Left cardiac atrium (tissue), 4 donors: ENCODE results near the gene CCHCR1. TPM values are rescaled to one million over a fixed set of nuclear protein-coding genes. Genes with fewer than 3 reads are reported as not detected.
"Not testable (repeated sequence)": the region's sequence is repeated elsewhere in the genome, so short reads cannot be mapped to it uniquely, and the experiment has no call there.

Source experiments
- ATAC-seq, 2 donors: fragments of 200-7000 bp; cut with Tn5 transposase; one replicate each; pipeline ENCODE4 v1.9.1; 2020; ENCODE audit warnings: mild to moderate bottlenecking in 2 of 2, moderate library complexity in 2 of 2
- DNase-seq: peaks from one replicate; pipeline ENCODE4 v3.0.0-alpha.2; 2020
- intact Hi-C, 2 donors: fragments of 100-400 bp; cut with DNase I; formaldehyde crosslinking; loops; one replicate each; pipeline versions ENCODE4 v1.14.1 to v1.15.1; 2022 to 2023
- total RNA-seq, 2 donors: library from RNA; stranded (reverse); fragmentation: NEBNext Ultra II Directional; extraction: Animal tissue kit (Norgen Biotek cat#: 25700); gene quantifications; one replicate each; pipeline ENCODE4 v1.2.1, GENCODE V29; 2021
- donor health status: DM: no; HTN: yes; CAD: no.
- donor health status: DM: no; HTN: yes; CAD: no; lungs with severe emphysema.
- donor health status: DM: yes; HTN: yes; CAD: no.
- donor health status: Dilated cardiomyopathy.

CCHCR1 gene
- total RNA-seq, 2 donors from 2014 or later, result 10.4 to 11.0 TPM

DNA sequence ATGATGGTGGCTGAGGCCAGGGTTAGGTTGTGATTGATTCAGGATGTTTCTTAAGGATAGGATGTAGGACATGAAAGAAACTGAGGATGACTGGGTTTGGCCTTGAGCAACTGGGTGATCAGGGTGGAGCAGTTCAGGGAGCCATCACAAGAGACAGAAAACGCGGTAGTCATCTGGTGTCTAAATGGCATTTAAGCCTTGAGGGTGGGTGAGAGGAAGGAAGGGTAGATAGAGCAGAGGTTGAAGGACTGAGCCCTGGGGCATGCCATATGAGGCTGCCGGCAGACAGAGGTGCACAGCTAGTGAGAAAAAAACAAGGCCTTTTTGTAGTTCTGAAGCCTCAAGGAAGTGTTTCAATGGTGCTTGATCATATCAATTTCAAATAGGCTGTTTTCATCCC is 11.0 kb upstream of the CCHCR1 start:
- intact Hi-C loops, result no loop called here
- ATAC-seq, result no peak
- no peak for DNase-seq

DNA sequence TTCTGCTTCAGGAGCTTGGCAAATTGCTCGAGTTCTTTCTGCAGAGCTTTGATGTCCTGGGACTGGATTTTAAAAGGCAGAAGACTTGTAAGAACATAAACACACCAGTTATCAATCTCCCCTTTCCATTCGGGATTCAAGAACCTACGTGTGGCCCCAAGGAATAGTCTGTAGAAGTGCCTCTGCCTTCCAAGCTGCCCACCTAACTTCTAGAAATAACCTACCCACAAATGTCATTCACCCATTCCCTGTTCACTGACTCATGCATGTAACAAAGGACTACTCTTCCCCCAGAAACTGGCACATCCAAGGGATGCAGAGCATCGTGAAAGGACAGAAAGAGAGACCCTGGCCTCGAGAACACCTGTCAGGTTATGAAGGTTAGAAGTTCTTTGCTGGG is 8.4 kb upstream of the CCHCR1 start:
- intact Hi-C loops, result no loop called here
- DNase-seq (no peak), ATAC-seq (no peak)

DNA sequence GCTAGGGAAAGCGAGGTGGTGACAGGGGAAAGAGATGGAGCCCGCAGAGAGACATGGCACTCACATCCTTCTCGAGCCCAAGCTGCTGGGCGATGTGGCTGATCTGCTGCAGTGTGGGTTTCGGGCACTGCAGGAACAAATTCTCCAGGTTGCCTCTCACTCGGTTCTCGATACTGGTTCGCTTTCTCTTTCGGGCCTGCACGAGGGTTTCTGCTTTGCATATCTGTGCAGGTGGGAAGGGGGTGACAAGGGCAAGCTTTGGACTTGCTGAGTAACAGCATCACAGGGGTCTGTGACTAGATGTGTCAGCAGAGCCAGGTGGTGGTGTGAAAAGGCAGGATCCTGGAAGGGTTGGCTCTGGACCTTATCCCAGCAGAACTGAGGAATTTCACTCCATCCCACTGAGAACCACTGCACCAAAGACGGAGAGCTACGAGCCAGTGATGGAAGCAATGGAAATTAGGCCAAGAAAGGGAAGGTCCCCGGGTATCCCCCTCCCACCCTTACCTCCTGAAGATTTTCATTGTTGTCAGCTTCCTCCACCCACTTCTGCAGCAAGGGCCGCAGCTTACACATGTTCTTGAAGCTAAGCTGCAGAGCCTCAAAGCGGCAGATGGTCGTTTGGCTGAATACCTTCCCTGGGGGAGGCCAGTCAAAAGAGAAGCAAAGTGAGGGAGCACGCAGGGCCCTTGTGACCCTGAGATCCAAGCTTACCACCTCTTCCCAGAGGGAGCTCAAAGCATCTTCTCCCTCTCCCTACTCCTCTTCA is 7.6 kb upstream of the CCHCR1 start:
- ATAC-seq, DNase-seq, intact Hi-C loops: not testable (repeated sequence)

DNA sequence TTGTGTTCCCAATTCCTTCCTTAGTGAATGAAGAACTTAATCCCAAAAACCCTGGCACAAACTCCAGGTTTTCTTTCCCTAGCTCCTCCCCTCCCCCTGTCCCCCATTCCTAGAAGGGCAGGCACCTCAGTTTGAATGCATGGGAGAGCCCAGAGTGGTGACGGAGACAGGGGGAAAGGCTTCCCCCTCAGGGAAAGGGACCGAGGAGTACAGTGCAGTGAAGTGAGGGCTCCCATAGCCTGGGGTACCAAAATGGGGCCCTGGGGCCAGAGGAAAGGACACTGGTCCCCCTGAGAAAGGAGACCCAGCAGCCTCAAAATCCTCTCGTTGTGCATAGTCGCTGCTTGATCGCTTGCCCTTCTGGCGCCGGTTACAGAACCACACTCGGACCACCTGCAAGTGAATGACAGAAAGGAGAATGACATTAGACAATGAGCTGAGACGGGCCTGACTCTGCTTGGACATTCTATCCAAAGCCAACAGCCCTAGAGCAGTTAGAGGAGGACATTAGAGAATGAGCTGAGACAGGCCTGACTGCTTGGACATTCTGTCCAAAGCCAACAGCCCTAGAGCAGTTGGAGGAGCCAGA is 7.0 kb upstream of the CCHCR1 start:
- ATAC-seq, DNase-seq, intact Hi-C loops: not testable (repeated sequence)

DNA sequence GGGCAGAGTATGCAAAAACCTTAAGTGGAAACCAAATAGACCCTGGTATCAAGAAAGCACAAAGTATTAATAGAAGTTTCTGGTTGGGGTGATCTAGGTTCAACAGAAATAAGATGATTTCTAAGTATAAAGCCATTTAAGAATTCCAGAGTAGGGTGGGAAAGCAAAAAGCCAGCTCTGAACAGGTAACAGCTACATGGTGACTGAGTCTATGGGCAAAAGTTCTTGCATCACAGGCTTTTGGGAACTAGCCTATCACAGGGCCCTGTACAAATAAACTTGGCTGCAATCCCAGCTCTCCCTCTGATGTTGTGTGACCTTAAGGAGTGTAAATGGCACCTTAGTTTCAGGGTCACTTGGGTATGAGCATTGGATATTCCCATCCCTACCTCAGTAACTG is 6.3 kb upstream of the CCHCR1 start:
- ATAC-seq (no peak), DNase-seq (no peak)
- intact Hi-C loops, result no loop called here

DNA sequence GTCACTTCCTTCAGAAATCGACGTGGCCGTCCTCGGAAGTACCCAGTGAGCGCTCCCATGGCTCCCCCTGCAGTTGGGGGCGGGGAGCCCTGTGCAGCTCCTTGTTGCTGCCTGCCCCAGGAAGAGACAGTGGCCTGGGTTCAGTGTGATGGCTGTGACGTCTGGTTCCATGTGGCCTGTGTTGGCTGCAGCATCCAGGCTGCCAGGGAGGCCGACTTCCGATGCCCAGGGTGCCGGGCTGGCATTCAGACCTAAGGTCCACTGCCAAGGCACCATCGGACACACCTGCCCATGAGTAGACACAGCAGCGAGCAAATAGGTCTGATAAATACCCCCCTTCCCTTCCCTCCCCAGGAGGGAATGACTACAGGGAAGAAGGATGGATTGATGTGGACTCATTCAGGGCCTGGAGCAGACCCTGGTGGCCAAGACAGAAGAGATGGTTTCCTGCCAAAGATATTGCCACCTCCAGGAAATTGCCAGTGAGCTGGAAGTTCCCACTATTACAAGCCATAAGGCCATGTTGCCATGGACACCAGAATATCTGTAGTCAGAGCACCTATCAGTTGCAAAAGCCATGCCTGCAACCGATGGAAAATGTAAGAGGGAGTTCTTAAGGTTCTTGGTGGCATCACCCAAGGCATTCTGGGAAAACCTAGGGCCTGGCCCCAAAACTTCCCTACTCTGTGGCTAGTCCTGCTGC is 5.0 kb upstream of the CCHCR1 start:
- intact Hi-C loops, result no loop called here
- ATAC-seq (no peak), DNase-seq (no peak)

DNA sequence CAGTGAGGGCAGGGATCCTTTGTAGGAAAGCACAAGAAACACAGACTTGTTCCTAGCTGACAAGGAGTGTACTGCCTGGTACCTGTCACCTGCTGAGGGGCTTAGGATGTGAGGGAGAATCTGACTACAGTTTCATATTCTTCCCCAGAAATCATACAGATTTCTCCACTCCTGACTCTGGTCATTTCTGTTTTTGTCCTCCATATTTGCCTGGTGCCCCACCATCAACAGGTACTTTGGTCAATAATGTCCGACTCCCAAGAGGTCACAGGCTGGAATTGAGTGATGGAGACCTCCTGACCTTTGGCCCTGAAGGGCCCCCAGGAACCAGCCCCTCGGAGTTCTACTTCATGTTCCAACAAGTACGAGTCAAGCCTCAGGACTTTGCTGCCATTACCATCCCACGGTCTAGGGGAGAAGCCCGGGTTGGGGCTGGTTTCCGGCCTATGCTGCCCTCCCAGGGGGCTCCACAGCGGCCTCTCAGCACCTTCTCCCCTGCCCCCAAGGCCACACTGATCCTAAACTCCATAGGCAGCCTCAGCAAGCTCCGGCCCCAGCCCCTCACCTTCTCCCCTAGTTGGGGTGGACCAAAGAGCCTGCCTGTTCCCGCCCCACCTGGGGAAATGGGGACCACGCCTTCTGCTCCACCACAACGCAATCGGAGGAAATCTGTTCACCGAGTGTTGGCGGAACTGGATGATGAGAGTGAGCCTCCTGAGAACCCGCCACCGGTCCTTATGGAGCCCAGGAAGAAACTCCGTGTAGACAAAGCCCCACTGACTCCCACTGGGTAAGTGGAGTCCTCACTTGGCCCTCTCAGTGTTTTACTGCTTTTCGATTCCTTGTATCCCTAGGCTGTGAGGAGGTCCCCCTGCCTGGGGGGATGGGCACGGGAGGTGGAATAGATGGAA is 3.9 kb upstream of the CCHCR1 start:
- DNase-seq (no peak), ATAC-seq (no peak)
- intact Hi-C loops, result no loop called here

DNA sequence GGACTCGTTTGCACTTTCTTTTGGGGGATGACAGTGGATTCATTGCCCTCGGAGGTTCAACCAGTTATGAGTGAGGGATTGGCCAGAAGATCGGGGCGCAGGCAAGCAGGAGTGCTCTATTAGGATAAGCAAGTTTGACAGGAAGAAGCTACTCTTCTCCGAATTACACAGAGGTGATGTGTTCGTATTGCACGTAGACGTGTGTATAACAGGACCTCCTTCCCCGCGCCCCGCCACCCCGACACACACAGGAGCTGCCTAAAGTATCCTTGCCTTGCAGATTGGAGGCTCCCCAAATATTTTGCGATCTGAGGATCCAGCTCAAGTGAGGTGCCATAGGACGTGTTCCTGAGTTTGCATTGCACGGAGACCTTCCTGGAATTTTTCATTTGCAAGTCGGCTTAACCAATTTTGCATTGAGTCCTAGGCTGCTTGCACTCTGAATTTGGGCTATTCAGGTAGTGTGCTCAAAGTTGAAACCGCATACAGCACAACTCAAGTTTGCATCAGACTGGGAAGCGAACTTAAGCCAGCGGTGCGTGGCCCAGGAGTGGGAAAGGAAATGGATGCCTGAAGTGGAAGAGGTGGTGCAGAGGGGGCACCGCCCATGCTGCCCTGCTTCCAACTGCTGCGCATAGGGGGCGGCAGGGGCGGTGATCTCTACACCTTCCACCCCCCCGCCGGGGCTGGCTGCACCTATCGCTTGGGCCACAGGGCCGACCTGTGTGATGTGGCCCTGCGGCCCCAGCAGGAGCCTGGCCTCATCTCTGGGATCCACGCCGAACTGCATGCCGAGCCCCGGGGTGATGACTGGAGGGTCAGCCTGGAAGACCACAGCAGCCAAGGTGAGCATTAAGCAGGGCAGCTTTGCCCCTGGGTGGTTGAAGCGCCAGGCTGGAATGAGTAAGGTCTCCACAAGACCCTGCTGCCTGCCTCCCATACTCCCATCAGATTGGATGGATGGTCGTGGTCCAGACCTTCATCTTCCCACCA is 1.6 kb upstream of the CCHCR1 start:
- DNase-seq (no peak), ATAC-seq (no peak)
- intact Hi-C loops, result no loop called here

DNA sequence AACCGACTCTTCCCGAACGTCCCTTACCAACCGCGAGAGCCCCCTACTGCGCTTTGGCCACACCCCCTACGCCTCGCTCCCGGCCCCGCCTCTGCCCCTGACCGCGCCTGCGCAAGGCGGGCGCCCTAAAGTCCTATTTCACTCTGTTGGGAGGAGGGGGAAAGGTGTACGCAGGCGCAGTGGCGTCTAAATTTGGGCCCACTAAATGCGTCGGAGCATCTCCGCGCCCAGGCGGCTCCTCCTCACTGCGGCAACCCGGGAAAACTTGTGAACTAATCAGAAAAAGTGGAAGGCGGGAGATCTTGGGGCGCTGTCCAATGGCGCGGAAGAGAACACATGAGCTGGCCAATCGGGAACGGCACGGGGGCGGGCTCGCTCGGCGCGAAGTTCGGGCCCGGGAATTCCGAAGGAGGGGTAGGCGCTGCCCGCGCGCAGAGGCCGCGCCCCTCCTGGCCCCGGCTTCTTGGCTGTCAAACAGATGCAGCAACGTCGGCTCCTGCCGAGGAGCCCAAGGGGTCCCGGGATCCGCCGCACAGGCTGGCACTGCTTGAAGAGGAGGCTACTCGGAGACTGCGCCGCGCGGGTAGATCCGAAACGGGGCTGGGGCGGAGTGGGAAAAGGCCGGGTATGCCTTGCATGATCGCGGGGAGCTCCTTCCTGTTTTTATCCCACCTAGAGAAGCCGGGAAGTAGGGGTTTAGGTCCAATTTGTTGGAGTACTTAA is 699 bp upstream of the CCHCR1 start, which contains the start of gene TCF19:
TSS of gene TCF19 (plus strand) at position 450 of the 723 bp plus-strand sequence. CDS start 881 bp downstream, outside the sequence.
- peak; percentile 99 for DNase-seq
- ATAC-seq, result peak; percentile 98
- intact Hi-C loops, result no loop called here

DNA sequence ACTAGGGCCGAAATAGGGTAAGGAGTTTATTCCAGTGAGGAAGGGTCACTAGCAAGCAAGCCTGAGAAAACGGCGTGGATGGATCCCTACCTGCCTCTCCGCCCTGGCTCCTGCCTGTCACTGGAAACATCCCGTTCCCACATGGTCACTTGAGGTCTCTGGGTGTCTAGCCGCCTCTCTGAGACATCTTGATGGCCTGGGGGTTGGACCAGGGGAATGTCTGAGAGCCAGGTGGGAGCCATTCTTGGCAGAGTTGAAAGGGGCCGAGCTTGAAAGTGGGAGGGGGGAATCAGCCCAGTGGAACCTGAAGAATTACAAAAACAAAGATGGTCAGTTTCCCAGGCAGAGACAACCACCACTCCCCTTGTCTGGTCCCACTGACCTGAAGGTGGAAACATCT is 961 bp downstream of the CCHCR1 start:
- DNase-seq (no peak), ATAC-seq (no peak)
- intact Hi-C loops, result no loop called here

DNA sequence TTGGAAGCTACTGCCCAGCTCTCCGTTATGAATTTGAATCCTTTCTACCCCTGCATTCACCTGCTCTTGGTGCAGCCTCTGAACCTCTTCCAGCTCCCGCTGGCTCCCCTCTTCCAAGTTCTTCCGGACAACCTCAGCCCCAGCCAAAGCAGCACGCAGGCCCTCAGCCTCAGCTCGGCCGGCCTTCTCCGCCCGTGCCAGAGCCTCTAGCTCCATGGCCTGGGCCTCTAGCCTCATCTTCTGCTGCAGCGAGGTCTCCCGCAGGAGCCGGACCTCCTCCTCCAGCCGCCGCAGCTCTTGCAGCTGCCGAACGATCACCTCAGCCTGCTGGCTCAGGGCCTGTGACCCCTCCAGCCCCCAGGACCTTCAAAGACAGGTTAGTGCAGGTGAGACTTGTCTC is 3.2 kb downstream of the CCHCR1 start:
- ATAC-seq (no peak), DNase-seq (no peak)
- intact Hi-C loops, result no loop called here

DNA sequence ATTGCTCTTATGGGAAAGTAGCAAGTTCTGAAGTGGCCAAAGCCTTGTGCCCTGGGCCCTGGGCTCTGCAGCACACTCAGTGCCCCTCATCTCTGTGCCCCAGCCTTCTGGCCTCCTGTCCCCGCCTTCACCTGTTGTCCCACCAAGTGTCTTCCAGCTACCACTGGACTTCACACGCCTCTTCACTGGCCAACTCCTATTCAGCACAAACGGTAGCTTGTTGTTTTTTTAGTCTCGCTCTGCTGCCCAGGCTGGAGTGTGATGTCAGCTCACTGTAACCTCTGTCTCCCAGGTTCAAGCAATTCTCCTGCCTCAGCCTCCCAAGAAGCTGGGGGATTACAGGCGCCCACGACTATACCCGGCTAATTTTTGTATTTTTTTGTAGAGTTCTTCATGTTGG is 4.8 kb downstream of the CCHCR1 start:
- no peak for DNase-seq
- intact Hi-C loops, result no loop called here
- ATAC-seq, result no peak

DNA sequence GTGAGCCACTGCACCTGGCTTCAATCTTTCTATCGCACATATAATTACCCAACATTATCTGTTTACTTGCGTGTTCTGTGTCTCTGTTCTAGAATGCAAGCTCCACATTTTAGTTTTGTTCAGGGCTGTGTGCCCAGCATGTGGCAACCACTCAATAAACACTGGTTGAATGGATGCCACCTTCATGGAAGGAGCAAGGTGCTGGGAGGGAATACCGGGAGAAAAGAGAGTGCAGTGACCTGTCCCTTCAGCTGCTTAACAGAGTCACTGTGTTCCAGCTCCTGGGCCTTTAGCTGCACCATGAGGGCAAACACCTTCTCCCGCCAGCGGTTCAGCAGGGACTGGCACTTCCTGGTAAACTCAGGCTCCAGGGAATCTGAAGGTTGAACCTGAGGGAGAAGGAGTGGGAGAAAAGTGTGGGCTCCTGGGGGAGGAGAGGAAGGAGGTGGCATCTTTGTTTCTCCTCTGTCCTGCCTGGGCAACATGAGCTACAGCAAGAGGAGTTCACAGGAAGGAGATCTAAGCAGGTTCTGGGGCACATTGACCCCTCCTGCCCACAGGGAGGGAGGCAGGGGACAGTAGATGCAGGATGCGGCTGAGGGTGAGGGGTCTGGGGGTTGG is 7.7 kb downstream of the CCHCR1 start:
- ATAC-seq (no peak), DNase-seq (no peak)
- intact Hi-C loops, result no loop called here

DNA sequence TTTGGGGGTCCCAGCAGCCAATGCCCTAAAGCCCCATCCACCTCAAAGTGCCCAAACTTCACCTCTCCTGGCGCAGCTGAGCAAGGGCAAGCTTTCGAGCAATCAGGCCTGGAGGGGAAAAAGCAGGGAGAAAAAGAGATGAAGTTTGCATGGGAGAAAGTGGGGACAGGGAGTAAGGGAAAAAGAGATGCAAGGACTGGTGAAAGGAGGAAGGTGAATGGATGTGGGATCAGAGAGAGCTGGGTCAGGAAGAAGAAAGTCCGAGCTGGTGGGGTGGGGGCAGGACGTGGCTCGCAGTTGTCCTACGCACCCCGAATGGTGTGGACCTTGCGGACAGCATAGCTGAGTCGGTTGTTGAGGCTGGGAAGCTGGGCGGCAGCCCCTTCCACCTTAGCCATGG is 12.2 kb downstream of the CCHCR1 start:
- DNase-seq, result no peak
- intact Hi-C loops, result no loop called here
- no peak for ATAC-seq

DNA sequence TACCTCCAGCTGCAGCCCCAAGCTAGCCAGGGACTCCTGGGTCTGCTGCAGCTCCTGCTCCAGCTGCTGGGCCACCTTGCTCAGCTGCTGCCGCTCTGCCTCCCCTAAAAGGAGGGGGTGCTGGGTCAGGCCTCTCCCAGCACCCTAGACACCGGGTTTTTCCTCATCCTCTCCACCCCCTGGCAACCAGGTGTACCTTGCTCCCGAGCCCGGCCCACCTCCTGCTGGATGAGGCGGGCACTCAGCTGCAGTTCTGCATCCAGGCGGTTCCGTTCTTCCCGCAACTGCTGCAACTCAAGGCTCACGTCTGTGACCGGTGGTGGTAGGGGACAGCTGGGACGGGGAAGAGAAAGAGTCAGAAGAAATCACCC is 12.6 kb downstream of the CCHCR1 start:
- intact Hi-C loops, result no loop called here
- DNase-seq (no peak), ATAC-seq (no peak)

DNA sequence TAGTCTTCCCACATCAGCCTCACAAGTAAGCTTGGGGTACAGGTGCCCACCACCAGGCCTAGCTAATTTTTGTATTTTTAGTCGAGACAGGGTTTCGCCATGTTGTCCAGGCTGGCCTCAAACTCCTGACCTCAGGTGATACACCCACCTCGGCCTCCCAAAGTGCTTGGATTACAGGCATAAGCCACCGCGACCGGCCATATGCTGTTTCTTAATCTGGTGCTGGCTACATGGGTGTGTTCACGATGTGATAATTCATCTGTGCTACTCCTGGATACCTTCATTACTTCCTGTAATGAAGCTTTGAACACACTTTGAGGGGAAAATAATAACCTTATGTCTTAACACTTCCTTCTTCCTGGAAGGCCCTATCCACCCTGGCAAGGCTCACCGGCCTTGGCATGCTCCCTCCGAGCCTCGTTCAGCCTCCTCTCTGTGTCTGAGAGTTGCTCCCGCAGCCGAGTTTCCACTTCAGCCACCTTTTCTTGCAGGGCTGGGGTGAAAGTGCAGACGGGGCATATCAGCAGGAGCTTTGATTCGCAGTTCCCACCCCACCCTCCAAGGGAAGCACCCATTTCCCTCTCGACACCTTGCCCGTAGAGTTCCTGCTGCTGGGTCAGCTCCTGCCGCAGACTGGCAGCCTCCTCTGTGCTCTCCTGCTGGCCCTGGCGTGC is 13.2 kb downstream of the CCHCR1 start:
- DNase-seq (no peak), ATAC-seq (no peak)
- intact Hi-C loops, result no loop called here

DNA sequence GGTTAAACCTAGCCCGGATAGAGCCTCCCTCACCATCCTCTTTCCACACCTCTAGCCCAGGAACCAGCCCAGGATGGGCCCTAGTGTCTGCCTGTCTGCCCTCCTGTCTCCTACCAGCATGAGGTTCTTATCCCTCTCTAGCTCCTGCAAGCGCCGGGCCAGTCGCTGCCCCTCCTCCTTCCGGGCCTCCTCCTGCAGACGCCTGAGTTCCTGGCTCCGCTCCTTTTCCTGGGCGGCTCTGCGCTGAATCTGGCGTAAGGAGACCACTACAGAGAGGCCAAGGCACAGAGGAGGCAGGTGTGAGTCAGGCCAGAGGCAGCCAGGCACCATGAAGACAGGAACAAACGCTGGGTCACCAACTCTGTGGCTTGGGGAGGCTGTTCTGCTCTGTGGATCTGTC is 14.5 kb downstream of the CCHCR1 start:
- ATAC-seq, result peak; percentile 55 to 90
- peak; percentile 81 for DNase-seq
- intact Hi-C loops, result no loop called here
